Stimulated activated CD4-positive, alpha-beta T cell treated with anti-CD3 and anti-CD28 coated beads, TNF-alpha, amount 100 ng/mL, for 48 hours (primary cell): ENCODE results near the gene IQSEC1.

ENCODE experiments used
- DNase-seq, 3 donors: peaks; one replicate each; pipeline ENCODE4 v3.0.0-alpha.2; 2020; ENCODE audit warnings: low read depth in 3 of 3

IQSEC1 gene

DNA sequence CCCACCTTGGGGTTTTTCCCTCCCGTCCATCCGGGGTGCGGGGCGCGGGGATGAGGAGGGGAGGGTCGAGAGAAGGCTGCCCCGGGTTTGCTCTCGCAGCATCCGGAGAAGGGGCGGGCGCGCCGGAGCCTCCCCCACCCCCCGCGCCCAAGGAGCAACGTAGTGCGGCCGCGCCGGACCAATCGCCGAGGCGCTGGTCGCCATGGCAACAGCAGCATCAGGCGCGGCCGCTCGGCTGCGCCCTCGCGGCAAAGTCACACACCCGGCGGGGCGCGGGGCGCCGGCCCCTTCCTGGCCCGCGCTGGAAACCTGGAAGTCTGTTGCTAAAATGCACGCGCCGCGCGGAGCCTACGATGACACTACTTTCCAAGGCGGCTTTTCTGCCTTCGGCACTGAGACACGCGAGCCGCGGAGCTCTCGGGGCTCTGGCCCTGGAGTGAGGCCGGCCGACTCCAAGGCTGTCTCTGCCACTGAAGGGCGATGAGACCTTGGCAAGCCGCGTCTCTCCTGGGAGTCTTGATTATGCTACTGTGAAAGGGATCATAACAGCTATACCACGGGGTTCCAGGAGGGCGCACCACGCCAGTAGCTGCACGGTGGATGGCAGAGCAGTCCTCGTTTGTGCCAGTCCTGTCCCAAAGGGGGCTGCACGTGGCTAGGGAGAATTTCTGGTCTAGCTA is at the start of gene IQSEC1:
TSS of gene IQSEC1 (minus strand) at position 104 of the 680 bp plus-strand sequence. CDS start 415 bp downstream, outside the sequence.
- peak; percentile 30 to 64 (median 57) for DNase-seq

DNA sequence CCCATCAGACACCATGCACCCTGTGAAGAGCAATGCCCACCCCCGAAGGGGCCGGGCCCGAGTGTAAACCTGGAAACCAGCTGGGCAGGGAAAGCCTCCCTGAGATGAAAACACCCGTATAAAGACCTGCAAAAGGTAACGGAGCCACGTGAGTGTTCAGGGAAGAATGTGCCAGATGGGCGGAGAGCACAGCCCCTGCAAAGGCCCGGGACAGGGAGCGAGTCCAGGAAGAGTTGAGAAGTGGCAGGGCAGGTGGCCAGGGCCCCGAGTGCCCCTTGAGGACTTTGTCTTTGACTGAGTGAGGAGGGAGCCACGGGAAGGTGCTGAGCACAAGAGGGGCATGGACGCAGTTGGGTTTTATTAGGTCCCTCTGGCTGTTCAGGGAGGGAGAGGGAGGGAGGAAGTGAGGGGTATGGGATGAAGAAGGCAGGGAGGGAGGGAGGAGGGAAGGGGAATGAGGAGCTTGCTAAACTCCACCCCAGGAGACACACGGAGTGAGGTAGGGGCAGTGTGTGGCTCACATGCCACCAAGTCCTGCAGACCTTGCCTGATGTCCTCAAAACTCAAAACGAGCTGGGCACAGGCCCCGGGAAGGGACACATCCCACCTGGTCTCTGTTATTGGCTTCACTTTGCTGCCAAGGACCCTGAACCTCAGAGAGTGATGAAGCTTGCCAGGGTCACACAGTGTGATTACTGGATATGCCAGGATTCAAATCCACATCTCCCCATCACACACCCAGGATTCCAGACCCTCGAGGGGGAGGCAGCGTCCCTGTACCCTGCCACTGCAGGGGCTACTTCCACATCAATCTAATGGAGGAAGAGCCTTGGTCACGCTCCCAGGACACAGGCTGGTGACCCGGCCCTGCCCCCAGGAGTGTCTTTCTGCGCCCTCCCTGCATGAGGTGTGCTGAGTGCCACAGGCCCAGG is 49.1 kb upstream of the IQSEC1 start:
- DNase-seq = no peak

GRCh38 chr3:13121553-13122001 is 48.3 kb upstream of the IQSEC1 start:
- no peak for DNase-seq

- DNase-seq = no peak
Observed at GRCh38 chr3:13120928-13121552, 47.8 kb upstream of the IQSEC1 start.

DNA sequence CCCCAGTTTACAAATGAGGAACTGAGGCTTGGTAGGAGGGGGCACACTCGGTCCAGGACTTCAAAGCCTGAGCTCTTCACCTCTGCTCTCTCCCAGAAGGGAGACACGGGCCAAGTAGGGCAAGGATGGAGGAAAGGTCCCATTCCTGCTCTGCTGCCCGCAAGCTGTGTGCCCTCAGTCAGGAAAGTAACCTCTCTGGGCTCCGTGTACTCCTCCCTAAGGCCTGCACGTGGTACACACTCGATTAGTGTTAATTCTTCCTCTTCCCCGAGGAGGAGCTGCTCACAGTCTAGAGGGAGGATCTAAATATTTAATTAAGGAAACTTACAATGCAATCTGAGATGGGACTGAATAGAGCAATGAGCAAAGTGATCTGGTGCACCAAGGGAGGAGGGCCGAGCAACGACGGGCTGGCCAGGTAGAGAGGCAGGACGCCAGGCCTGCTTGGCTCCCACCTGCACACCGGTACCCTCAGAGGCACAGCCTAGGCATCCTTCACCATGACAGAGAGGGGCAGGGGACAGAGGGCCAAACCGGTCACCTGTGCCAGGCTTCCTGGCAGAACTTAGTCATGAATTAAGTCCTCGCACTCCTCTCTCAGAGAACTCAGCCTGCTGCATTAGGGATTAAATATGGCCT is 47.2 kb upstream of the IQSEC1 start:
- no peak for DNase-seq

GRCh38 chr3:13119471-13120220 is 46.4 kb upstream of the IQSEC1 start:
- no peak for DNase-seq

GRCh38 chr3:13116426-13116825 is 43.2 kb upstream of the IQSEC1 start:
- DNase-seq = no peak

- no peak for DNase-seq
Observed at GRCh38 chr3:13115991-13116390, 42.8 kb upstream of the IQSEC1 start.

- DNase-seq = no peak
Observed at GRCh38 chr3:13115576-13115910, 42.3 kb upstream of the IQSEC1 start.

DNA sequence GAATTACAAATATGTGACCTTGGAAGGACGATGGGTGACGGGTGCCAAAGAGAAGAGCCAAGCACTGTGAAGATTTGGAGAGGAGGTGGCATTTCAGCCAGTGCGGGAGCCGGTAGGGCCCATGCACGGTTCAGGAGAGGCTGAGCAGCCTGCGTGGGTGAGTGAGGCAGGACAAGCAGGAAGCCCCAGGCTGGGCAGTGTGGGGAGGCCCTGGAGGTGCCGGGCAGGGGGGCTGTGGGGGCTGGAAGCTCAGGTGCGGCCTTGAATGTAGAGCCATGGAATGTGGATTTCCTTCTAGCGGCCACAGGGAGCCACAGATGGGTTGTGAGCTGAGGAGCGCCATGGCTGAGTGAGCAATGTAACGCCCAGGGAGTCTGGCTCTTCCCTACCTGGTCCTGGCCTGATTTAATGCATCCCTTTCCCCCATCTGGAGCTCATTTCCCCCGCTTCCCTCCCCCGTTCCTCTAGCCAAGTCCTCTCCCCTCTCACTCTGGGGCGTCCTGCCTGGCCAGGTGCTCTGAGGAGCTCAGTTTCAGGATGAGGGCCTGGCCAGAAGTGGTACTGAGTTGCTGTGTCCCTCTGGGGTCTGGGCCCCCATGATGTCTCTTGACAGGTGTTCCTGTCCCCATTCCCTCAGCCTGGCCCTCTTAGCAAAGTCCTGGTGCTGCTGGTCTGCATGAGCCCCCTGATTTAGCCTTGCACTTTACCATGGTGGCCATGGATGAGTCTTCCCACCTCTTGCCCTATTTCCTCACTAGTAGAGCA is 41.8 kb upstream of the IQSEC1 start:
- no peak for DNase-seq

DNA sequence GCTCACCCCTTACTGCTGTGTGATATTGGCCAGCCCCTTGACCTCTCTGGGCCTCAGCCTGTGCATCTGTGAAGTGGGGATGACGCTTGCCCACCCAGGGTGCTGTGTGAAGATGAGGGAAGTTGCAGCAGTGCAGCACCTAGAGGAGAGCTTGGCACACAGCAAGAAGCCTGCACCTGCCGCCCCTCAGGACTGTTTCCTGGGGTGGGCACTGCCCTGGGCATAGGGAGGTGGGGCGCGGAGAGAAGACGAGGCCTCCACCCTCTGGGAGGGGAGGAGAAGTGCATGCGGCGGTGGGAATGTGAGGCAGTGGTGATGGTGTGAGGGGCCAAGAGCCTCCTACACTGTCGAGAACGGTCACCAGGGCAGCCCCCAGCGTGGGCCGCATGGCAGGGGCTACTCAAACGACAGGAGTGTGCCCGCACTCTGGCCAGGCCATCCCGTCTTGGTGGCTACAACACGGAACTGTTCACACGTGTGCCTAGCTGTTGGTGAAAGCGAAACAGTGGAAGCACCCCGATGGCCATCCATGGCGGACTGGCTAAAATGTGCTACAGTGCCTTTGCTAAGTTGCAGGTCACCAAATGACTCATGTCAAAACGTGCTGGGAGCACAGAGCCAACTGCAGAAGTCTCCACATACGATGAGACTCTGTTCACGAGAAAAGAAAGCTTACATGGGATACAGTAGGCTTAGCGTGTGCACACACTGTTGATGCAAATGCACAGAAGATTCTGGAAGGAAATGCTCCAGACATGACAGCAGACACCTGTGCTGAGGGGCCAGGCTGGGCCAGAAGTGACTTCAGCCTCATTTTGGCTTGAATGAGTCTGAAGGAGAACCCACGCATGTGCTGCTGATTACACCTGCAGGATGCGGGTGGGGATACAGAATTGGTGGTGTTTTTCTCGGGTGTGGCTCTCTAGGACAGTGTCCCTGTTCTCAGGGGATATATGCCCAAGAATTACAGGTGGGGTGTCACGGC is 40.4 kb upstream of the IQSEC1 start:
- DNase-seq = no peak

DNA sequence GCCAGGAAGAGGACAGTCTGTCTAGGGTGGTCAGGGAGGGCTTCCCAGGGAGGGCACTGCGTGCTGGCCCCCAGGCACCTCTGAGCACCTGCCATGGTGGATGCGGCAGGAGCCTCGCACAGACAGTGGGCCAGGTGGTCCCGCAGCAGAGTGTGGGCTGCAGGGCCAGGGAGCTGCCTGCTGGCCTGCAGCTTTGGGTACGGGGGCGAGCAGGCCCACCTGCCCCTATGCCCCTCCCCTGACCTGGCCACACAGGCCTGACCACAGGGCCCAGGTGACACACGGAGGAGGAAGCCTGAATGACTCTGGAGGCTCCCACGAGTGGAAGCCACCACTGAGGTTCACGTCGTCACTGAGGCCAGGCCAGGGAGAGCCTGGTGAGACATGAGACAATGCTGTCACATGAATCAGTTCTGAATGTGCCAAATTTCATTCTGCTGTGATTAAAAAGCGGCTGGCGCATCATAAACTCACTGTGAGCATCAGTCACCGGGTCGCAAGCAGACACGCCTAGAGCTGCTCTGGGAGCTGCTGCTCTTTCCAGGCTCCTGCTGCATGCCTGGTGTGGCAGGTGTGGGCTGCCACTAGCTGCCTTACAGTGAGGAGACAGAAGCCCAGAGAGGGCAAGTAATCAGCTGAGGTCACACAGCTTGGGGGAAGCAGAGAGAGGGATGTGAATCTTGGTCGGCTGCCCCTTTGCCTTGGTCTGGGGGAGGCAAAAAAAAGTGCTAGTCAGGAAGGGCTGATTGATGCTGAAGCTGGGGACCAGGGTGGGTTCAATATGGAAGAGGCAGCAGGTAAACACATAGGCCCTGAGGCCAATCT is 39.5 kb upstream of the IQSEC1 start:
- no peak for DNase-seq

- no peak for DNase-seq
Observed at GRCh38 chr3:13111873-13112520, 38.8 kb upstream of the IQSEC1 start.

GRCh38 chr3:13111173-13111872 is 38.1 kb upstream of the IQSEC1 start:
- no peak for DNase-seq

DNA sequence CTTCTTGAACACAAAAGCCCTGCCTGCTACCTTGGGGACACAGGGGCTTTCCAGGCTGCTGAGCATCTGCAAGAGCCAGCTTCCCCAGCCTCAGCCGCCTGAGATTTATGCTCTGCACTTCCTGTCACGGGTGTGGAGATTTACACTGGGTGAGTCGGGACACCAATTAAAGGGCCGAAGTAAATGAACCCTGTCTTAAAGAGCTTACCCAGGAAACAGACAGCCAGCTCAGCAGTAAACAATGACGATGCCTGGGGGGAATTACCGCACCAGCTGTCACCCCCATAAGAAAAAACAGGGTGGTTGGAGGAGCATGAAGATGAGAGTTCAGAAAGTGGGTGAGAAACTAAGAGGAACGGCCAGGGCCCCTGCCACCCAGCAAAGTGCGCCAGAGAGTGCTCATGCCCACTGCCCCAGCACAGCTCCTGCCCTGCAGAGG is 37.5 kb upstream of the IQSEC1 start:
- no peak for DNase-seq

- DNase-seq = no peak
Observed at GRCh38 chr3:13109516-13109915, 36.3 kb upstream of the IQSEC1 start.

DNA sequence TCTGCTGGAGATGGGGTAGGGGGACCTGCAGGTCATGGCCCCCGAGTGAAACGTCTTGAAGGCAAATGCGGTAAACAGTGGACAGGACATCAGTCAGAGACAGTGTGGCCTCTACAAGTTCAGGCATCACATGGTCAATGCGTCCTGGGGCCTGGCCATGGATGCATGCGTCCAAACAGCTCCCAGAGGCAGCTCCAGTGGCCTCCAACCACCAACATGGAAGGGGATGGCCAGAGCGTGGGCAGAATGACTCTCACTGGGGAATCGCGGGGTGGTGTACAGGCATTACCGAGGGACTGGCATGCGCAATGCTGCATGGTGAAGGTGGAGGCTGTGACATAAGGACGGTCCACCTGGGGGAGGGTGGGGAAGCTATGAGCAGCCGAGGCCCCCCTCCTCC is 35.6 kb upstream of the IQSEC1 start:
- DNase-seq = no peak
